ENCODE measurements around the gene PSEN1.
"Not testable (repeated sequence)": the region's sequence is repeated elsewhere in the genome, so short reads cannot be mapped to it uniquely, and the experiment has no call there.

Gene PSEN1

DNA sequence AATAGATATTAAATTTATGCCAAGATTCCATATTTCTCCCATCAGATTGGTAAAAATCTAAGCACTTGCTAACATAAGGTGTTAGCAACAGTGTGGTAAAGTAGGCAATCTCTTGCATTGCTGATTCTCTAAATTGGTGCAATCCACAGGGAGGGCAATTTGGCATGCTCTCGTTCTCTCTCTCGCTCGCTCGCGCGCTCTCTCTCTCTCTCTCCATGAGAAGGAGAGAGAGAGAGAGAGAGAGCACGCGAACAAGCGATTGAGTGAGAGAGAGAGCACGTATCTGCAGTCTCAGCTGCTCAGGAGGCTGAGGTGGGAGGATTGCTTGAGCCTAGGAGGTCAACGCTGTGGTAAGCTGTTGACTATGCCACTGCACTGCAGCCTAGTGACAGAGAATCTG is 25.9 kb downstream of the PSEN1 start:
- no peak for DNase-seq (ENCODE audit: extremely low read depth in 1 of 2, low read depth in 1 of 2)

DNA sequence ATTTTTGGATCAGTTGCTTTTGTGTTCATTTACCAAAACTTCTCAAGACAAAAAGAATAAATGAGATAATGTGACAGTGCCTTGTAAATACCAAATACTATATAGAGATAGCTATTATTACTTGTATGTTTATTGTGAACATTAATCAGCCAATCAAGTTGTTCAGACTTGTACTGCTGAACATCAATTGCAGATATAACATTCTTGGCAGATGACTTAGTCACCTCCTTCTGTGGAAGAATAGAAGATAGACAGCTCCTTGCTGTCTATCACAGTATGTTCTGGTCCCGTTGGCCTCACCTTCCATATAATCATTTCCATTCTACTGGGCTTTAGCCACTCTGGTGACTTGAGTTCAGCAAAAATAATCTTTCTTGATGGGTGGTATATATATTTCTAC is 30.1 kb downstream of the PSEN1 start:
- no peak for DNase-seq (ENCODE audit: extremely low read depth in 1 of 2, low read depth in 1 of 2)

GRCh38 chr14:73167727-73168126 is 31.4 kb downstream of the PSEN1 start:
- DNase-seq (ENCODE audit: extremely low read depth in 1 of 2, low read depth in 1 of 2), result no peak

DNA sequence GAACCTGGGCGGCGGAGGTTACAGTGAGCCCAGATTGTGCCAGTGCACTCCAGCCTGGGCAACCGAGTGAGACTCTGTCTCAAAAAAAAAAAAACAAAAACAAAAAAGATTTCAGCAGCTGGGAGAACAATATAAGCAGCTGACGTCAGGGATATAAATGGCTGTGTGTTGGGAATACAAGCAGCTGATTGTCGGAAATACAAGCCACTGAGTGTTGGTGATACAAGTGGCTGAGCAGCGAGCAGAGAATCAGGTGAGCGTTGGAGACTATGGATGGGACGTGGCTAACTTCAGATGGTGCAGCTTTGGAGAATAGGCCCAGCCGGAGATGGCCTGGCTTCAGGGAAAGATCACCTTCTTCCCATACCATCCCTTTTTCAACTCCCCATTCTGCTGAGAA is 32.0 kb downstream of the PSEN1 start:
- no peak for DNase-seq (ENCODE audit: extremely low read depth in 1 of 2, low read depth in 1 of 2)

DNA sequence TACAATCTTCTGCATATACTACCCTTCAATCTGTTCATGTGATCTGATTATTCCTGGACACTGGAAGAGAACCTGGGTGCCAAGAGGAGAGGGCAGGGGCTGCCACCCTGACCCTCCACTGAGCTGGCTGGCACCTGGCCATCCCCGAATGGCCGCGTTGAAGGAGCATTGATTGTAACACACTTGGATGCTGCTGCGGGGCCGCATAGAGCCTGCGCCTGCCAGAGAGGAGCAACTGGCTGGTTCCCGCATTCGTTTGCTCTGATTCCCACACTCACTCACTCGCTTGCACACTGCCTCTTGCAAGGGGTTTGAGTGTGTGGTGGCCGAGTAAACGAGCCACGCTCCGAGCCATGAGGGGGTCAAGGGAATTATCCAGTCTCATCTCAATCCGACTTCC is 32.4 kb downstream of the PSEN1 start:
- DNase-seq (ENCODE audit: extremely low read depth in 1 of 2, low read depth in 1 of 2), result no peak

GRCh38 chr14:73169855-73170254 is 33.5 kb downstream of the PSEN1 start:
- DNase-seq (ENCODE audit: extremely low read depth in 1 of 2, low read depth in 1 of 2), result not testable (repeated sequence)

DNA sequence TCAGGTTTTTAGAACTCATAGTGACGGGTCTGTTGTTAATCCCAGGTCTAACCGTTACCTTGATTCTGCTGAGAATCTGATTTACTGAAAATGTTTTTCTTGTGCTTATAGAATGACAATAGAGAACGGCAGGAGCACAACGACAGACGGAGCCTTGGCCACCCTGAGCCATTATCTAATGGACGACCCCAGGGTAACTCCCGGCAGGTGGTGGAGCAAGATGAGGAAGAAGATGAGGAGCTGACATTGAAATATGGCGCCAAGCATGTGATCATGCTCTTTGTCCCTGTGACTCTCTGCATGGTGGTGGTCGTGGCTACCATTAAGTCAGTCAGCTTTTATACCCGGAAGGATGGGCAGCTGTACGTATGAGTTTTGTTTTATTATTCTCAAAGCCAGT is 34.4 kb downstream of the PSEN1 start:
- DNase-seq (ENCODE audit: extremely low read depth in 1 of 2, low read depth in 1 of 2), result no peak

DNA sequence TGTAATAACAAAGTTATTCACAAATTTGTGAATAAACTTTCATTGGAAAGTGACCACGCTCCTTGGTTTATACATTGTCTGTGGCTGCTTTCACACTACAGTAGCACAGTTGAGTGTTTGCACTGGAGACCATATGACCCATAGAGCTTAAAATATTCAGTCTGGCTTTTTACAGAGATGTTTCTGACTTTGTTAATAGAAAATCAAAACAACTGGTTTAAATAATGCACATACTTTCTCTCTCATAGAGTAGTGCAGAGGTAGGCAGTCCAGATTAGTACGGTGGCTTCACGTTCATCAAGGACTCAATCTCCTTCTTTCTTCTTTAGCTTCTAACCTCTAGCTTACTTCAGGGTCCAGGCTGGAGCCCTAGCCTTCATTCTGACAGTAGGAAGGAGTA is 36.2 kb downstream of the PSEN1 start:
- no peak for DNase-seq (ENCODE audit: extremely low read depth in 1 of 2, low read depth in 1 of 2)

- DNase-seq (ENCODE audit: extremely low read depth in 1 of 2, low read depth in 1 of 2), result no peak
Measured at GRCh38 chr14:73173092-73173735, 36.9 kb downstream of the PSEN1 start.

DNA sequence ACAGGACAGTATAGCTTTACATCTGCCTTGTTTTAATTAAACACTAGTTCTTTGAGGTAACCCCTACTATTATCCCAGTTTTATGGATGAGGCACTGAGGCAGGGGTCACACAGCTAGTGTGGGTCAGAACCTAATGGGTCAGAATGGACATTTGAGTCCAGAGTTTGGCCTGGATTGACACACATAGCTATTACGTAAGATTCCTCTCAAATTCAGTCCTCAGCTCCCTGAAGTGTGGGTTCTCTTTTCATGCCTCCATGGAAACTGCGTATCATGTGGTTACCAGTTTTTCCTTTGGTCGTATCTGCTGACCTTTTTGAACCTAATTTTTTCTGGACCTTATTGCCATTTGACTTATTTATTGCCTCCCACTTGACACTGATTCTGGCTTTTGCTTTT is 40.4 kb downstream of the PSEN1 start:
- DNase-seq (ENCODE audit: extremely low read depth in 1 of 2, low read depth in 1 of 2), result no peak

- no peak for DNase-seq (ENCODE audit: extremely low read depth in 1 of 2, low read depth in 1 of 2)
Measured at GRCh38 chr14:73180385-73180805, 44.1 kb downstream of the PSEN1 start.

GRCh38 chr14:73180969-73181368 is 44.7 kb downstream of the PSEN1 start:
- not testable (repeated sequence) for DNase-seq (ENCODE audit: extremely low read depth in 1 of 2, low read depth in 1 of 2)

GRCh38 chr14:73188501-73188911 is 52.2 kb downstream of the PSEN1 start:
- DNase-seq (ENCODE audit: extremely low read depth in 1 of 2, low read depth in 1 of 2), result no peak

- no peak for DNase-seq (ENCODE audit: extremely low read depth in 1 of 2, low read depth in 1 of 2)
Measured at GRCh38 chr14:73189651-73190050, 53.3 kb downstream of the PSEN1 start.

DNA sequence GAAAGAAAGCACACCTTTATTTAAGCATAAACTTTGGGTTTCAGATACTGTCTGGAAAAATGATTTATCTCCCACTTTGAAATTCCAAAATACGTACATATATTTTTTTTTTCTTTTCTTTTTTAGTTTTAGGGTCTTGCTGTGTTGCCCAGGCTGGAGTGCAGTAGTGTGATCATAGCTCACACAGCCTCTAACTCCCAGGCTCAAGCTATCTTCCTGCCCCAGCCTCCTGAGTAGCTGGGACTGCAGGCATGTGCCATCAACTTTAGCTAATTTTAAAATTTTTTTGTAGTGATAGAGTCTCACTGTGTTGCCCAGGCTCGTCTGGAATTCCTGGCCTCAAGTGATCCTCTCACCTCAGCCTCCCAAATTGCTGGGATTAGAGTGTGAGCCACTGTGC is 55.1 kb downstream of the PSEN1 start:
- no peak for DNase-seq (ENCODE audit: extremely low read depth in 1 of 2, low read depth in 1 of 2)

DNA sequence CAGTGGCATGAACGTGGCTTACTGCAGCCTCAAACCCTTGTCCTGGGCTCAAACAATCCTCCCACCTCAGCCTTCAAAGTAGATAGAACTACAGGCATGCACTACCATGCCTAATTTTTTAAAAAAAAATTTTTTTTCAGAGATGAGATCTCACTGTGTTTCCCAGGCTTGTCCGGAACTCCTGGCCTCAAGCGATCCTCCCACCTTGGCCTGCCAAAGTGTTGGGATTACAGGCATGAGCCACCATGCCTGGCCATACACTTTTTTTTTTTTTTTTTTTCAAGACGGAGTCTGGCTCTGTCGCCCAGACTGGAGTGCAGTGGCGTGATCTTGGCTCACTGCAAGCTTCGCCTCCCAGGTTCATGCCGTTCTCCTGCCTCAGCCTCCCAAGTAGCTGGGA is 58.0 kb downstream of the PSEN1 start:
- DNase-seq (ENCODE audit: extremely low read depth in 1 of 2, low read depth in 1 of 2), result not testable (repeated sequence)

DNA sequence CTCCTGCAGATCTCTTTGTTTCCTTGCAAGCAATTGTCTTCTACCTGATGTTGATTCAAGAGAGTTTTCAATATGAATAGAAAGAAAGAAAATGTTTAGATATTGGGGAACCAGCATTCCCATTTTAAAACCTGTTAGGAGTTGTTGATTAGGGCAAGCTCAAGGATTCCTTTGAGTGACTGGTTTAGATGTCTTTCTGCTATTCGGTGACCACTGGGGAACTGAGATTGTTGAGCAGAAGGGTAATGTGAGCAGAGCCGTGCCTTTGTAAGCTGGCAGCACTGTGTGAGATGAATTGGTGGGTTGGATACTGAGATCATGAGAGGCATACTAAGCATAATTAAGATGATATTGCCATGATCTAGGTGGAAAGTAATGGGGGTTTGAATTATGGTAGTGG is 61.9 kb downstream of the PSEN1 start:
- no peak for DNase-seq (ENCODE audit: extremely low read depth in 1 of 2, low read depth in 1 of 2)

DNA sequence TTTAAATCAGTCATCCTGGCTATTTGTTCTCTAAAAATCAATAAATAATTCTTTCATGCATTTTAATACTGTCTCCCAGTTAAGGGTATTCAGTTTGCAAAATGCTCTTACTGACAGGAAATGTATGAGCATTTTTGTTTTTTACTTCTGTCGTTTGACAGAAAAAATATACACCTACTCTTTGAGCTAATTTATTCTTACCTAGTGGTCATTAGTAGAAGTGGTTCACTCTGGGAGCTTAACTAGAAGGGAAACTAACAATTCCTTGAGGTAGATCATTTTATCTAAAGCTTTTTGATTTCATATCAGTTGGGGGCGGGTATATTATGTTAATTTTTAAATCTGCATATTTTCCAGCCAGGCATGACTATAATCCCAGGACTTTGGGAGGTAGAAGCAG is 67.2 kb downstream of the PSEN1 start:
- DNase-seq (ENCODE audit: extremely low read depth in 1 of 2, low read depth in 1 of 2), result no peak

GRCh38 chr14:73207615-73208014 is 71.3 kb downstream of the PSEN1 start:
- DNase-seq (ENCODE audit: extremely low read depth in 1 of 2, low read depth in 1 of 2), result no peak

DNA sequence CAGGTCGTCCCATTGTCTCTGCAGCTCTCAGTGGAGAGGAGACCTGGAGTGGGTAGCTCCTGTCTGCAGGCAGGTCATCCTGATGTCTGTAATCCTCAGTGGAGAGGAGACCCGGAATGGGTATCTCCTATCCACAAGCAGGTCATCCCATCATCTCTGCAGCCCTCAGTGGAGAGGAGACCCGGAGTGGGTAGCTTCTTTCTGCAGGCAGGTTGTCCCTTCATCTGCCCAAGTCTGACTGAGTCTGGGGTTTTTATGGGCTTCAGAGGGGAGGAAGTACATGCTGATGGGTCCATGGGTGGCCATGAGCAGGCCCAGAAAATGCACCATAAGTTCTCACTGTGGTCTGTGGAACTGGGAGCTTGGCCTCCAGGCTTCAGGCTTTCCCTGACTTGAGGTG is 72.1 kb downstream of the PSEN1 start:
- no peak for DNase-seq (ENCODE audit: extremely low read depth in 1 of 2, low read depth in 1 of 2)

DNA sequence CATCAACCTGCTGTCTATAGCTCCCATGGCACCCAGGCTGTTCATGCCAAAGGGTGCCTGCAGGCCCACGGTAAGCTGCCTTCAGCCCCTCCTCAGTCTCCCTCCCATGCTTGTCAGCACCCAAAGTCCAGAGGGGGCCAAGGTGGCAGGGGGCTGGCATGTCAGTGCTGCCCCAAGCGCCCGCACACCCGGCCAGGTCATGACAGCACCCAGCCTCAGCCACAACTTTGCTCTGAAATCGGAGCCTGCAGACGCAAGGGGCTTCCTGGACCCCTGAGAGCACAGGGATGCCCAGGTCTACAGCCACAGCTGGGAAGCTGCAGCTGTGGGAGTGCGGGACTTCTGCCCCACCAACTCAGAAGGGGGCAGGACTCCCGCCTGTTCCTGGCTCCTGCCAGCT is 72.5 kb downstream of the PSEN1 start:
- no peak for DNase-seq (ENCODE audit: extremely low read depth in 1 of 2, low read depth in 1 of 2)

- DNase-seq (ENCODE audit: extremely low read depth in 1 of 2, low read depth in 1 of 2), result no peak
Measured at GRCh38 chr14:73209953-73210352, 73.6 kb downstream of the PSEN1 start.

DNA sequence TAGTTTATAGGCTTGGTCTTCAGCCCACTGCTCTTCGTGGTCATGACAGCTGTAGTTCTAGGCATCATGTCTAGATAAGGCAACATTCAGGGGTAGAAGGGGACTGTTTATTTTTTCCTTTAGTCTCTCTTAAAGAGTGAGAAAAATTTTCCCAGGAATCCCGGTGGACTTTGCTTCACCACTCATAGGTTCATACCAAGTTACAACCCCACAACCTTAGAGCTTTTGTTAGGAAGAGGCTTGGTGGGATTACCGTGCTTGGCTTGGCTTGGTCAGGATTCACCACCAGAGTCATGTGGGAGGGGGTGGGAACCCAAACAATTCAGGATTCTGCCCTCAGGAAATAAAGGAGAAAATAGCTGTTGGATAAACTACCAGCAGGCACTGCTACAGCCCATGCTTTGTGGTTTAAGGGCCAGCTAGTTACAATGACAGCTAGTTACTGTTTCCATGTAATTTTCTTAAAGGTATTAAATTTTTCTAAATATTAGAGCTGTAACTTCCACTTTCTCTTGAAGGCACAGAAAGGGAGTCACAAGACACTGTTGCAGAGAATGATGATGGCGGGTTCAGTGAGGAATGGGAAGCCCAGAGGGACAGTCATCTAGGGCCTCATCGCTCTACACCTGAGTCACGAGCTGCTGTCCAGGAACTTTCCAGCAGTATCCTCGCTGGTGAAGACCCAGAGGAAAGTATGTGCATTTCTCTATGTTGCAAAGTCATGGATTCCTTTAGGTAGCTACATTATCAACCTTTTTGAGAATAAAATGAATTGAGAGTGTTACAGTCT is 75.1 kb downstream of the PSEN1 start:
- DNase-seq (ENCODE audit: extremely low read depth in 1 of 2, low read depth in 1 of 2), result no peak
